HG02840 (cell line): ENCODE measurements around the gene TNFSF12.

ENCODE experiments used
- ATAC-seq: cut with Tn5 transposase; IDR thresholded peaks from one replicate; pipeline ENCODE4 v1.9.1; 2021; ENCODE audit warnings: mild to moderate bottlenecking, moderate library complexity, moderate number of reproducible peaks; ENCODE audit not compliant: unreplicated experiment, low FRiP score

Gene TNFSF12

GRCh38 chr17:7563115-7563869, 14.4 kb downstream of the TNFSF12 start:
- ATAC-seq: no peak

DNA sequence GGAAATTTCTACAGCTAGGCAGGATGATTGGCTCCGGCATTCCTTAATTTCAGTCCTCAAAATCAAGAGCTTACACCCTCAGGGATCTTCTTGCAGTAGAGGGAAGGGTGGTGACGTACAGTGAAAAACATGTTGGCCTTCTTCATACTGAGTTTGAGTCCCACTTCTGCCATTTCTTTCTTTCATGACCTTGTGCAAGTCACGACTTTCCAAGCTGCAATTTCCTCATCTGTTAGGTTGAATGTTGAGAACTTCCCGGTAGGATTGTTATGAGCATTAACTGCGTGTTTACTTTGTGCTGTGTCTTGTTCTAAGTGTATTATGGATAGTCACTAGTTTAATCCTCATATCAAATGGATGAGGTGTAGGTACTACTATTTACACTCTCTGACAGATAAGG, 20.7 kb downstream of the TNFSF12 start:
- no peak for ATAC-seq

- ATAC-seq: no peak
Measured at GRCh38 chr17:7570351-7570750, 21.5 kb downstream of the TNFSF12 start.

DNA sequence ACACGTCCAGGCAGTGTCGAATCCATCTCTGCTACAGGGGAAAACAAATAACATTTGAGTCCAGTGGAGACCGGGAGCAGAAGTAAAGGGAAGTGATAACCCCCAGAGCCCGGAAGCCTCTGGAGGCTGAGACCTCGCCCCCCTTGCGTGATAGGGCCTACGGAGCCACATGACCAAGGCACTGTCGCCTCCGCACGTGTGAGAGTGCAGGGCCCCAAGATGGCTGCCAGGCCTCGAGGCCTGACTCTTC, 23.4 kb downstream of the TNFSF12 start:
- no peak for ATAC-seq

GRCh38 chr17:7572588-7573323, 23.9 kb downstream of the TNFSF12 start:
- ATAC-seq: peak; percentile 88

GRCh38 chr17:7573324-7574080, 24.6 kb downstream of the TNFSF12 start:
- no peak for ATAC-seq

DNA sequence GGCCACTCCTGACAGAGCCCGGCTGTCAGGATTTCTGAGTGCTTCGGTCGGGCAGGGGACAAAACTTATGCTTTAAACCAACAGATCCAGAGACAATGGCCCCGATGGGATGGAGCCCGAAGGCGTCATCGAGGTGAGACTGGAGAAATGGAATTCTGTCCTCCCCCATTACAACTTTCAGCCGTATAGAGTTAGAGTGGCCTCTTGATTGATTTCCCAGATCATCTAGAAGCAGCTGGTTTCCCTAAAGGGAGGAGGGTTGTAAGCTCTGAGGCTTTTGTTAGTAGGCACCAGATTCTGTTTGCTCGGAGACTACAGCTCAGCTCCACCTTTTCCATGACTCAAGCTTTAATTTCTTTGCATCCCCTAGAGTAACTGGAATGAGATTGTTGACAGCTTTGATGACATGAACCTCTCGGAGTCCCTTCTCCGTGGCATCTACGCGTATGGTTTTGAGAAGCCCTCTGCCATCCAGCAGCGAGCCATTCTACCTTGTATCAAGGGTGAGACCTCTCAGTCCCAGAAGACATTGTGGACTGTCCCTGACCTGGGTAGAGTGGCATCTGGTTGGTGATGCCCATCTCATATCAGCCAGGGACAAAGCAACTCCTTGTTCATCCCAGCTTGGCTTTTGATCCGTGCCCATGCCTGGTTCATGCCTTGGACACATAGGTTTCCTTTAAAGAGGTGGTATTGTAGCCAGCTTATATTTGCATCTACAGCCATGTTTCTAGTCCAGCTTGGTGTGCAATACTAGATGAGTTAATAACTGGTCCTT, 25.5 kb downstream of the TNFSF12 start:
- no peak for ATAC-seq

GRCh38 chr17:7575481-7575883, 26.6 kb downstream of the TNFSF12 start:
- ATAC-seq: no peak

GRCh38 chr17:7575959-7576358, 27.1 kb downstream of the TNFSF12 start:
- ATAC-seq: no peak

DNA sequence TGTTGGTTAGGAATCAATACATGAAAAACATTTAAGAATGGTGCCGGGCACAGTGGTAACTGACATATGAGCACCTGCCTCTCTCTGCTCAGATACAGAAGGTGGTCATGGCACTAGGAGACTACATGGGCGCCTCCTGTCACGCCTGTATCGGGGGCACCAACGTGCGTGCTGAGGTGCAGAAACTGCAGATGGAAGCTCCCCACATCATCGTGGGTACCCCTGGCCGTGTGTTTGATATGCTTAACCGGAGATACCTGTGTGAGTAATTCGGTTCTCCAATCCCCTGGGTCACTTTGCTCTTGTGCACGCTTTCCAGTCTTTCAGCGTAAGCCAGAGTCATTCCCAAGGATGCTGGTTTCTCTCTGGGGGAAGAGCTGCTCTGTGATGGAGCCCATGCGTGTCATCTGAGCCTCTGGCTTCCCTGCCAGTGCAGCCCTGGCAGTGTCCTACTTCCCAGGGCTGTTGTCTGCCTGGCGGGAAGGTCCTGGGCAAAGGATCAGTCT, 27.6 kb downstream of the TNFSF12 start:
- ATAC-seq: no peak

DNA sequence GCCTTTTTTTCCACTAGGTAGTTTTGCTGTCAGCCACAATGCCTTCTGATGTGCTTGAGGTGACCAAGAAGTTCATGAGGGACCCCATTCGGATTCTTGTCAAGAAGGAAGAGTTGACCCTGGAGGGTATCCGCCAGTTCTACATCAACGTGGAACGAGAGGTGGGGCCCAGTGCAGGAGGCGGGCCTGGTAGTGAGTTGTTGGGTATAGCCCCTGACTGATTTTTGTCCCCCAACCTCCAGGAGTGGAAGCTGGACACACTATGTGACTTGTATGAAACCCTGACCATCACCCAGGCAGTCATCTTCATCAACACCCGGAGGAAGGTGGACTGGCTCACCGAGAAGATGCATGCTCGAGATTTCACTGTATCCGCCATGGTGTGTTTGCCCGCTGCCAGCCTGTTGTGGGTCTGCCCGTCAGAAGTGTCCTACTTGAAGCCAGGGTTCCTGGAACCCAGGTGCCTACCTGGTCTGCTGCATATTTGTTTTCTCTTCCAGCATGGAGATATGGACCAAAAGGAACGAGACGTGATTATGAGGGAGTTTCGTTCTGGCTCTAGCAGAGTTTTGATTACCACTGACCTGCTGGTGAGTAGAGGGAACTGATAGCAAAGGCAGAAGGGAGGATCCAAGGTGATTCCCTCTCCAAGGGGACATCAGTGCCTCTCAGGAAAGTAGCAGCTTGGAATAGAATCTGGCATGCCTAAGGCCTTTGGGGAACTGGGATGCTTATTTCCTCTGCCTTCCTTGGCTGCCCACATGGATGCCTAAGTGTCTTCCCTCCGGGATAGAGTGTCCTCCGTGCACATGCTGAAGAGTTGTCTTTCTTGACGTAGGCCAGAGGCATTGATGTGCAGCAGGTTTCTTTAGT, 28.7 kb downstream of the TNFSF12 start:
- ATAC-seq: no peak

GRCh38 chr17:7579001-7579833, 30.4 kb downstream of the TNFSF12 start, which contains the start of gene CD68:
TSS of gene CD68 (plus strand) at chr17:7579638. CDS start at chr17:7579678, 40 bp downstream.
- ATAC-seq: no peak

- no peak for ATAC-seq
Measured at GRCh38 chr17:7579834-7580603, 31.2 kb downstream of the TNFSF12 start.

DNA sequence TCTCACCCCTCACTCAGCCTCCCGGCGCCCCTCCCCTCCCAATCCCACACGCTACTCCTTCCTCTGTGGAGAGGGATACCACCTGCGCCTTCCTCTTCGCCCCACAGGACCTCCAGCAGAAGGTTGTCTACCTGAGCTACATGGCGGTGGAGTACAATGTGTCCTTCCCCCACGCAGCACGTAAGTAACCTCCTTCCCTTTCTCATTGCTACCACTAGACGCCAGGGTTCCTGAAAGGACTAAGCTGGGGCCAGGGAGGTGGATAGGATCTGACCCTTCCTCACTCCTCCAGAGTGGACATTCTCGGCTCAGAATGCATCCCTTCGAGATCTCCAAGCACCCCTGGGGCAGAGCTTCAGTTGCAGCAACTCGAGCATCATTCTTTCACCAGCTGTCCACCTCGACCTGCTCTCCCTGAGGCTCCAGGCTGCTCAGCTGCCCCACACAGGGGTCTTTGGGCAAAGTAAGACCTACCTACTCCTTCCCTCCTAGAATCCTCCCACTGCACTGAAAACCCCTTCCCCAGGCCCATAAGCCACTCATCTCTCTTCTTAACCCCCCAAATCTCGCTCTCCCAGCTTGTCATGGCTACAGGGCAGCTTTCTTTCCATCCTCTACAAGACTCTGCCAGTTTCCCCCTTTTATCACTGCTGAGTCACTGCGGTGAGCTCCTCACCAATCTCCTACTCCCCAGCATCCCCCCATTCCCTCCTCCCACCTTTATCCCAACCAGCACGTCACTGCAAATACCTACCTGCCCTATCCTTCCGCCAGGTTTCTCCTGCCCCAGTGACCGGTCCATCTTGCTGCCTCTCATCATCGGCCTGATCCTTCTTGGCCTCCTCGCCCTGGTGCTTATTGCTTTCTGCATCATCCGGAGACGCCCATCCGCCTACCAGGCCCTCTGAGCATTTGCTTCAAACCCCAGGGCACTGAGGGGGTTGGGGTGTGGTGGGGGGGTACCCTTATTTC, 32.0 kb downstream of the TNFSF12 start:
- ATAC-seq: no peak

DNA sequence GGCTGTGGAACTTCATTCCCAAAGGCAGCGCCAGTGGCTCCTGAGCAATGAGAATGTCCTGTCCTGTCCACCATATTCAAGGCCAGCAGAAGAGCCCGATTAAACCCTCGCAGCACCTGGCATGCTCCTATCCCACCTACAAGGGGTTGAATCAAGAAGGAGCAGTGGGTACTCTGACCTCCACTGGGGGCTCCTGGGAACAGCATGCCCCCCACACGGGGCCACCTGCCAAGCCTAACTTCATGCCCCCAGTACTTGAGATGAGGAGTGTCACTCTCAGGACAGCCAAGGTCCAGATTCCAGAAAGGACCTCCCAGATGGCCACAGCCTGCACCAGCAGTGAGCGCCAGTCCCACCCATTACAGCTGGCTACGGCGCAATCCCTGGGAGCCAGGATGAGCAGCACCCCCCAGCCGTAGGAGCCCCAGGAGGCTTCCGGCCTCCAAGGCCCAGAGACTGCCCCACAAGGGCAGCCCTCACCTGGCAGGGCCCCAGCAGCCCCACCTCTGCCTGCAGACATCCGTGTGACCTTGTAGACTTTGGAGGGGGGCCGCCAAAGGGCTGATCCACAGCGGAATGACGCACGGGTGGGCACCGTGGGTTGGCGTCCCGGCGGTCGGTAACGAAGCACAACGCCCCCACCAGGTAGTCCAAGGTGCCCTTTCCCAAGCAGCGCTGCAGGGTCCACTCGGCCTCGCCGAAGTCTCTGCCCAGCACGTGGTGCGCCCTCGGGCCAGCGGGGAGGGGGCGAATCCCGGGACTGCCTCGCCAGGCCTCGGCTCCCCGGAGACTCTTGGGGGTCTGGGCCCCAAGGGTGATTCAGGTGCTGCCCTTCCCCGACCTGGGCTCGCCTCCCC, 33.8 kb downstream of the TNFSF12 start:
- ATAC-seq: no peak
